Prostate gland (tissue), 2 donors: ENCODE data around the gene HIVEP3.

ENCODE experiments used
- CTCF ChIP-seq, 4 experiments: fragments of 200-600 bp in 2 of 4; fragments of 450-650 bp in 2 of 4; sonication (generic) in 2 of 4; IDR thresholded peaks; 1 replicate in 3 of 4; 2 replicates in 1 of 4; pipeline ENCODE4 v1.5.1; 2016 to 2019; ENCODE audit warnings: antibody characterized with exemption in 4 of 4, mild to moderate bottlenecking in 2 of 4, moderate library complexity in 2 of 4
- POLR2A ChIP-seq: fragments of 450-650 bp; IDR thresholded peaks from one replicate; pipeline ENCODE4 v1.6.1; 2016; ENCODE audit warnings: antibody characterized with exemption, mild to moderate bottlenecking

GRCh38 chr1:41707793-41708192, 210.9 kb downstream of the HIVEP3 start:
- TF ChIP-seq POLR2A, result no peak
- TF ChIP-seq CTCF (IDR thresholded peaks at IDR 0.05), result no peak
